GM12878 (cell line): Measurements from ENCODE around the gene CTRB1. TPM values are rescaled to one million over a fixed set of nuclear protein-coding genes. Genes with fewer than 3 reads are reported as not detected.

Experiments
- CHD2 ChIP-seq: IDR thresholded peaks from 2 replicates; pipeline ENCODE4 v1.6.1; 2011; ENCODE audit warnings: low read depth, low read length, improper control_type of control experiment, borderline replicate concordance
- CREB1 ChIP-seq: IDR thresholded peaks from 2 replicates; pipeline ENCODE4 v1.6.1; 2012; ENCODE audit warnings: low read depth, mild to moderate bottlenecking, inconsistent platforms
- EGR1 ChIP-seq, 2 experiments: IDR thresholded peaks; 1 replicate in 1 of 2; 2 replicates in 1 of 2; pipeline ENCODE4 v1.6.1; 2011 to 2012; ENCODE audit warnings: low read depth in 2 of 2, low read length in 2 of 2, borderline replicate concordance in 1 of 2, mild to moderate bottlenecking in 1 of 2, moderate library complexity in 1 of 2
- GATAD2B ChIP-seq: fragments of 450-650 bp; conservative IDR thresholded peaks from 2 replicates; pipeline ENCODE4 v1.6.1; 2017; ENCODE audit warnings: low read depth, mild to moderate bottlenecking, moderate library complexity
- MTA2 ChIP-seq: fragments of 450-650 bp; IDR thresholded peaks from 2 replicates; pipeline ENCODE4 v1.6.1; 2016; ENCODE audit warnings: low read depth, mild to moderate bottlenecking, moderate library complexity
- NBN ChIP-seq: fragments of 450-650 bp; IDR thresholded peaks from 2 replicates; pipeline ENCODE4 v1.6.1; 2016
- RAD51 ChIP-seq: fragments of 450-650 bp; IDR thresholded peaks from 2 replicates; pipeline ENCODE4 v1.6.1; 2016; ENCODE audit warnings: moderate library complexity, mild to moderate bottlenecking, inconsistent platforms
- RFX5 ChIP-seq: IDR thresholded peaks from 2 replicates; pipeline ENCODE4 v1.6.1; 2011; ENCODE audit warnings: low read depth, low read length, improper control_type of control experiment
- SMARCA5 ChIP-seq: fragments of 450-650 bp; IDR thresholded peaks from 2 replicates; pipeline ENCODE4 v1.6.1; 2017; ENCODE audit warnings: mild to moderate bottlenecking
- SRF ChIP-seq, 2 experiments: IDR thresholded peaks; 2 replicates each; pipeline ENCODE4 v1.6.1; 2011; ENCODE audit warnings: low read depth in 2 of 2, low read length in 2 of 2, mild to moderate bottlenecking in 1 of 2, moderate library complexity in 1 of 2
- SUPT20H ChIP-seq: IDR thresholded peaks from 2 replicates; pipeline ENCODE4 v1.6.1; 2011; ENCODE audit warnings: low read depth, mild to moderate bottlenecking, low read length, moderate library complexity, borderline replicate concordance; ENCODE audit not compliant: control insufficient read depth
- TBL1XR1 ChIP-seq: IDR thresholded peaks from 2 replicates; pipeline ENCODE4 v1.6.1; 2012; ENCODE audit warnings: low read depth, low read length, improper control_type of control experiment
- TCF3 ChIP-seq: IDR thresholded peaks from 2 replicates; pipeline ENCODE4 v1.6.1; 2012; ENCODE audit warnings: low read depth, mild to moderate bottlenecking, low read length, borderline replicate concordance; ENCODE audit not compliant: insufficient read depth
- YBX1 ChIP-seq: fragments of 450-650 bp; IDR thresholded peaks from 2 replicates; pipeline ENCODE4 v1.6.1; 2016; ENCODE audit warnings: antibody characterized with exemption
- YY1 ChIP-seq: IDR thresholded peaks from 2 replicates; pipeline ENCODE4 v1.6.1; 2011; ENCODE audit warnings: low read depth, mild to moderate bottlenecking, low read length
- ZNF217 ChIP-seq: fragments of 450-650 bp; IDR thresholded peaks from 2 replicates; pipeline ENCODE4 v1.6.1; 2017; ENCODE audit warnings: antibody characterized with exemption, mild to moderate bottlenecking
- polyA plus RNA-seq, 11 experiments: library from polyadenylated mRNA; depleted of rRNA in 4 of 11; unstranded in 6 of 11; stranded (reverse) in 5 of 11; fragments of >200 nt; fragmentation: Nextera tagmentation in 4 of 11; fragmentation: Illumina TruSeq in 1 of 11; extraction: Ambion mirVana in 4 of 11; extraction: Trizol in 1 of 11; gene quantifications; 1 replicate in 1 of 11; 2 replicates in 10 of 11; pipeline versions ENCODE4 v1.2.1 to v1.2.3, GENCODE V29; 2011 to 2016; ENCODE audit warnings: inconsistent platforms in 2 of 11, missing spikeins in 2 of 11, low read depth in 1 of 11
- total RNA-seq, 4 experiments: library from RNA; depleted of rRNA in 3 of 4; stranded (reverse); fragments of >200 nt in 3 of 4; fragmentation: Illumina TruSeq in 1 of 4; extraction: Trizol in 1 of 4; gene quantifications; 2 replicates each; pipeline versions ENCODE4 v1.2.1 to v1.2.3, GENCODE V29; 2013 to 2021
- TF ChIP-seq, protein P1 (sequence below): IDR thresholded peaks from 2 replicates; pipeline ENCODE4 v1.6.1; 2011; ENCODE audit warnings: borderline replicate concordance, low read depth, mild to moderate bottlenecking, moderate library complexity, mixed read lengths, low read length; ENCODE audit not compliant: insufficient read depth; ENCODE audit errors: extremely low read length
- TF ChIP-seq, protein P2 (sequence below): IDR thresholded peaks from 2 replicates; pipeline ENCODE4 v1.6.1; 2012; ENCODE audit warnings: low read depth, low read length, improper control_type of control experiment
- TF ChIP-seq, protein P3 (sequence below): IDR thresholded peaks from 2 replicates; pipeline ENCODE4 v1.6.1; 2011; ENCODE audit warnings: borderline replicate concordance, low read depth, mild to moderate bottlenecking, moderate library complexity, low read length; ENCODE audit not compliant: insufficient read depth, poor library complexity, severe bottlenecking
- TF ChIP-seq, protein P4 (sequence below): IDR thresholded peaks from 2 replicates; pipeline ENCODE4 v1.6.1; 2012; ENCODE audit warnings: low read length, inconsistent platforms
- TF ChIP-seq, protein P5 (sequence below): fragments of 450-650 bp; IDR thresholded peaks from 2 replicates; pipeline ENCODE4 v1.6.1; 2017; ENCODE audit warnings: antibody characterized with exemption, mild to moderate bottlenecking, moderate library complexity
- TF ChIP-seq, protein P6 (sequence below): fragments of 450-650 bp; IDR thresholded peaks from 2 replicates; pipeline ENCODE4 v1.6.1; 2014; ENCODE audit warnings: mild to moderate bottlenecking

CTRB1 gene
- total and polyA plus RNA-seq, 10 of the 15 experiments (the other 5 are each of a cell fraction or from before 2014, with no cell fraction given), result 0.28 to 4.4 TPM; not detected in 8

DNA sequence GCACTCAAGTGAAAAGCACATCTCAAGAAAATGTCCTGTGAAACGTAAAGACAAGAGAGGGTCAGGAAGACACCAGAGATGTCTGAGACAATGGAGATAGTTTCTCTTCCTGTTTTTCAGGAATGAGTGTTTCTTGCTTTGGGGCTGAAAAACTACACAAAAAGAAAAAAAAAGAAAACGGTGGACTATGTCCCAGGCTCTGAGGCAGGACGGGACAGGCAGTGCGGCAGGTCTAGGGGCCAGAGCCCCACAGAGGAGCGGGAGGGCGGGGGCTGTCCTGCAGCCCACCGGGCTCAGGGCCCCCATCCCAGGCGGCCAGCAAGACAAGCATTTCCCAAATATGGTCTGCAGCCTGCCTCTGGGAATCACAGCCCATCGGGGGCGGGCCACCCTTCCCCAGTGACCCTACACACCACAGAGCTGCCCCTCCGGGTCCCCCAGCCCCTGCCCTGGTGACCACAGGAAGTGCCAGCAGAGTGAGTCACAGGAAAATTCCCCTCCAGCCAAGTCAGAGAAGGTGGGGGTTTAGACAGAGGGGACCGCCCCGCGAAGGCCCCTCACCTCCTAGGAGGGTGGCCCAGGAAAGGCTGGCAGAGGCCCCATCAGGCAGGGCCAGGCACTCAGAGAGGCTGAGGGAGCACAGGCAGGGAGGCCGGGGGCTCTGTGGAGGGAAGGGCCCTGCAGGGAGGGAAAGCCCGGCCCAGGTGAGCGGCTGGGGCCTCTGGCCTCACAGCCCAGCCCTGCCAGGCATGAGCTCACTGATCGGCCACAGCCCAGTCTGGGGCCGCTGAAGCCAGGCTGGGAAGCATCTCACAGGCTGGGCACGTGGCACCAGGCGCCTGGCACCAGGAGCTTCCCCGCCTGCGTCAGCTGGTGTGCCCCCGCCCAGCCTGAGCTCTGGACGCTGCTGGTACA is 26.3 kb downstream of the CTRB1 start (continued):
- peak; percentile 33; the same call in 1 of the 2 replicates for TF ChIP-seq MTA2
- no peak for TF ChIP-seq EGR1 (IDR thresholded peaks at IDR 0.05; ENCODE audit: borderline replicate concordance in 1 of 2, low read depth in 2 of 2, low read length in 2 of 2)
- no peak for TF ChIP-seq NBN
- no peak for TF ChIP-seq CHD2
- TF ChIP-seq YBX1, result no peak
- no peak for TF ChIP-seq CREB1
- TF ChIP-seq, protein P1, sequence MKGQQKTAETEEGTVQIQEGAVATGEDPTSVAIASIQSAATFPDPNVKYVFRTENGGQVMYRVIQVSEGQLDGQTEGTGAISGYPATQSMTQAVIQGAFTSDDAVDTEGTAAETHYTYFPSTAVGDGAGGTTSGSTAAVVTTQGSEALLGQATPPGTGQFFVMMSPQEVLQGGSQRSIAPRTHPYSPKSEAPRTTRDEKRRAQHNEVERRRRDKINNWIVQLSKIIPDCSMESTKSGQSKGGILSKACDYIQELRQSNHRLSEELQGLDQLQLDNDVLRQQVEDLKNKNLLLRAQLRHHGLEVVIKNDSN, result no peak
- TF ChIP-seq, protein P2, sequence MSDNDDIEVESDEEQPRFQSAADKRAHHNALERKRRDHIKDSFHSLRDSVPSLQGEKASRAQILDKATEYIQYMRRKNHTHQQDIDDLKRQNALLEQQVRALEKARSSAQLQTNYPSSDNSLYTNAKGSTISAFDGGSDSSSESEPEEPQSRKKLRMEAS, result no peak
- peak; percentile 85 for TF ChIP-seq GATAD2B
- TF ChIP-seq TBL1XR1, result no peak
- TF ChIP-seq RFX5, result no peak
- TF ChIP-seq, protein P3, sequence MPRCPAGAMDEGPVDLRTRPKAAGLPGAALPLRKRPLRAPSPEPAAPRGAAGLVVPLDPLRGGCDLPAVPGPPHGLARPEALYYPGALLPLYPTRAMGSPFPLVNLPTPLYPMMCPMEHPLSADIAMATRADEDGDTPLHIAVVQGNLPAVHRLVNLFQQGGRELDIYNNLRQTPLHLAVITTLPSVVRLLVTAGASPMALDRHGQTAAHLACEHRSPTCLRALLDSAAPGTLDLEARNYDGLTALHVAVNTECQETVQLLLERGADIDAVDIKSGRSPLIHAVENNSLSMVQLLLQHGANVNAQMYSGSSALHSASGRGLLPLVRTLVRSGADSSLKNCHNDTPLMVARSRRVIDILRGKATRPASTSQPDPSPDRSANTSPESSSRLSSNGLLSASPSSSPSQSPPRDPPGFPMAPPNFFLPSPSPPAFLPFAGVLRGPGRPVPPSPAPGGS, result peak; percentile 38
- TF ChIP-seq SUPT20H, result no peak
- no peak for TF ChIP-seq SRF (IDR thresholded peaks at IDR 0.05; ENCODE audit: low read depth in 2 of 2, low read length in 2 of 2)
- TF ChIP-seq, protein P4, sequence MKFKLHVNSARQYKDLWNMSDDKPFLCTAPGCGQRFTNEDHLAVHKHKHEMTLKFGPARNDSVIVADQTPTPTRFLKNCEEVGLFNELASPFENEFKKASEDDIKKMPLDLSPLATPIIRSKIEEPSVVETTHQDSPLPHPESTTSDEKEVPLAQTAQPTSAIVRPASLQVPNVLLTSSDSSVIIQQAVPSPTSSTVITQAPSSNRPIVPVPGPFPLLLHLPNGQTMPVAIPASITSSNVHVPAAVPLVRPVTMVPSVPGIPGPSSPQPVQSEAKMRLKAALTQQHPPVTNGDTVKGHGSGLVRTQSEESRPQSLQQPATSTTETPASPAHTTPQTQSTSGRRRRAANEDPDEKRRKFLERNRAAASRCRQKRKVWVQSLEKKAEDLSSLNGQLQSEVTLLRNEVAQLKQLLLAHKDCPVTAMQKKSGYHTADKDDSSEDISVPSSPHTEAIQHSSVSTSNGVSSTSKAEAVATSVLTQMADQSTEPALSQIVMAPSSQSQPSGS, result no peak
- TF ChIP-seq SMARCA5, result no peak
- TF ChIP-seq, protein P5, sequence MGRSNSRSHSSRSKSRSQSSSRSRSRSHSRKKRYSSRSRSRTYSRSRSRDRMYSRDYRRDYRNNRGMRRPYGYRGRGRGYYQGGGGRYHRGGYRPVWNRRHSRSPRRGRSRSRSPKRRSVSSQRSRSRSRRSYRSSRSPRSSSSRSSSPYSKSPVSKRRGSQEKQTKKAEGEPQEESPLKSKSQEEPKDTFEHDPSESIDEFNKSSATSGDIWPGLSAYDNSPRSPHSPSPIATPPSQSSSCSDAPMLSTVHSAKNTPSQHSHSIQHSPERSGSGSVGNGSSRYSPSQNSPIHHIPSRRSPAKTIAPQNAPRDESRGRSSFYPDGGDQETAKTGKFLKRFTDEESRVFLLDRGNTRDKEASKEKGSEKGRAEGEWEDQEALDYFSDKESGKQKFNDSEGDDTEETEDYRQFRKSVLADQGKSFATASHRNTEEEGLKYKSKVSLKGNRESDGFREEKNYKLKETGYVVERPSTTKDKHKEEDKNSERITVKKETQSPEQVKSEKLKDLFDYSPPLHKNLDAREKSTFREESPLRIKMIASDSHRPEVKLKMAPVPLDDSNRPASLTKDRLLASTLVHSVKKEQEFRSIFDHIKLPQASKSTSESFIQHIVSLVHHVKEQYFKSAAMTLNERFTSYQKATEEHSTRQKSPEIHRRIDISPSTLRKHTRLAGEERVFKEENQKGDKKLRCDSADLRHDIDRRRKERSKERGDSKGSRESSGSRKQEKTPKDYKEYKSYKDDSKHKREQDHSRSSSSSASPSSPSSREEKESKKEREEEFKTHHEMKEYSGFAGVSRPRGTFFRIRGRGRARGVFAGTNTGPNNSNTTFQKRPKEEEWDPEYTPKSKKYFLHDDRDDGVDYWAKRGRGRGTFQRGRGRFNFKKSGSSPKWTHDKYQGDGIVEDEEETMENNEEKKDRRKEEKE, result no peak
- no peak for TF ChIP-seq TCF3
- TF ChIP-seq, protein P6, sequence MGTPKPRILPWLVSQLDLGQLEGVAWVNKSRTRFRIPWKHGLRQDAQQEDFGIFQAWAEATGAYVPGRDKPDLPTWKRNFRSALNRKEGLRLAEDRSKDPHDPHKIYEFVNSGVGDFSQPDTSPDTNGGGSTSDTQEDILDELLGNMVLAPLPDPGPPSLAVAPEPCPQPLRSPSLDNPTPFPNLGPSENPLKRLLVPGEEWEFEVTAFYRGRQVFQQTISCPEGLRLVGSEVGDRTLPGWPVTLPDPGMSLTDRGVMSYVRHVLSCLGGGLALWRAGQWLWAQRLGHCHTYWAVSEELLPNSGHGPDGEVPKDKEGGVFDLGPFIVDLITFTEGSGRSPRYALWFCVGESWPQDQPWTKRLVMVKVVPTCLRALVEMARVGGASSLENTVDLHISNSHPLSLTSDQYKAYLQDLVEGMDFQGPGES, result no peak
- no peak for TF ChIP-seq ZNF217
- no peak for TF ChIP-seq YY1
- no peak for TF ChIP-seq RAD51
